ENCODE measurements around the gene SORBS1.

Gene SORBS1

DNA sequence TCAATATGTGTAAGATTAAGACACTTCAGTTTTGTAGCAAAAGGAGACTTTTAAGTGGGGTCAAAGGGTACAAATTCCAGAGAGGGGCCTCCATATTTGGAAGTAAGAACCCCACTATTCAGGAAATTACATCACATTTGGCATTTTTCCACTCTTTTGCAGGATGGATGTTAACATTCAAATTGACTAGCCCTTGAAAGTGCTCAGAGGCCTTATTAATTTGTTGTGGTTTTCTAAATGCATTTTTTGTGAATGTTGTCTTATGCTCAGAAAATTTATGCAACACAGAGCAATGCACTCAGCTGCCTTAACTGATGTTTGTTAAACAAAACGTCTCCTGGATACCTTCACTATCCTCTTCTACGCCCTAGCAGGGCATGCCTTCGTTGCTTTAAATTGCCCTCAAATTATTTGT is 219.4 kb downstream of the SORBS1 start:
- Histone ChIP-seq H3K4me3 (ENCODE audit: insufficient read depth, low read depth, low read length) (no peak overlapping the region), H3K27me3 (ENCODE audit: control insufficient read depth, insufficient read depth, low read length, poor library complexity, severe bottlenecking) (no peaks in the 10 kb centered on the region), H3K27ac (ENCODE audit: insufficient read depth, low read depth, low read length, poor library complexity, severe bottlenecking) (no peak overlapping the region), H3K36me3 (ENCODE audit: control insufficient read depth, insufficient read depth, low read length) (no peaks in the 10 kb centered on the region), H3K4me1 (ENCODE audit: control insufficient read depth, insufficient read depth, low read length) (peaks cover 12% of the 10 kb centered on the region), H3K9me3 (ENCODE audit: control insufficient read depth, low read length) (no peaks in the 10 kb centered on the region)
- 93 to 97% methylated on average over 3 of the region's 3 CpGs for WGBS, 2 experiments

DNA sequence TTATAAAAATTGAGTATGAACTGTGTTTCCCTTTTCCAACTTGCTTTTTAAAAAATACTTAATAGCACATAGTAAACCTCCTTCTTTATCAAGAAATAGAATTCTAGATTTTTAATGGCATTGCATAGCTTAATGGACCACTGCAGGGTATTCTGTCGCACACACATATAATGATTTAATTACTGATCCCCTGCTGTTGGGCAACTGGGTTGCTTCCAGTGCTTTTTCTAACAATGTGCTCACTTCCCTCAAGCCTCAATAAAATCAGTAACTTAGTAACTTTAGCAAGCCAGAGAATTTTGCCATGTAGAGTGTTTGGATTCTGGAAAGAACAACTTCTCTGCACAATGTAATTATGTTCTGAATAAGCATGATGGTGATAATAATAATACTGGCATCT is 221.3 kb downstream of the SORBS1 start:
- Histone ChIP-seq H3K36me3 (ENCODE audit: control insufficient read depth, insufficient read depth, low read length) (no peaks in the 10 kb centered on the region), H3K27ac (ENCODE audit: insufficient read depth, low read depth, low read length, poor library complexity, severe bottlenecking) (no peak overlapping the region), H3K9me3 (ENCODE audit: control insufficient read depth, low read length) (no peaks in the 10 kb centered on the region), H3K27me3 (ENCODE audit: control insufficient read depth, insufficient read depth, low read length, poor library complexity, severe bottlenecking) (no peaks in the 10 kb centered on the region), H3K4me3 (ENCODE audit: insufficient read depth, low read depth, low read length) (no peak overlapping the region), H3K4me1 (ENCODE audit: control insufficient read depth, insufficient read depth, low read length) (peaks cover 6% of the 10 kb centered on the region)
- WGBS, 2 experiments = 90 to 96% methylated on average over 1 of the region's 1 CpG

DNA sequence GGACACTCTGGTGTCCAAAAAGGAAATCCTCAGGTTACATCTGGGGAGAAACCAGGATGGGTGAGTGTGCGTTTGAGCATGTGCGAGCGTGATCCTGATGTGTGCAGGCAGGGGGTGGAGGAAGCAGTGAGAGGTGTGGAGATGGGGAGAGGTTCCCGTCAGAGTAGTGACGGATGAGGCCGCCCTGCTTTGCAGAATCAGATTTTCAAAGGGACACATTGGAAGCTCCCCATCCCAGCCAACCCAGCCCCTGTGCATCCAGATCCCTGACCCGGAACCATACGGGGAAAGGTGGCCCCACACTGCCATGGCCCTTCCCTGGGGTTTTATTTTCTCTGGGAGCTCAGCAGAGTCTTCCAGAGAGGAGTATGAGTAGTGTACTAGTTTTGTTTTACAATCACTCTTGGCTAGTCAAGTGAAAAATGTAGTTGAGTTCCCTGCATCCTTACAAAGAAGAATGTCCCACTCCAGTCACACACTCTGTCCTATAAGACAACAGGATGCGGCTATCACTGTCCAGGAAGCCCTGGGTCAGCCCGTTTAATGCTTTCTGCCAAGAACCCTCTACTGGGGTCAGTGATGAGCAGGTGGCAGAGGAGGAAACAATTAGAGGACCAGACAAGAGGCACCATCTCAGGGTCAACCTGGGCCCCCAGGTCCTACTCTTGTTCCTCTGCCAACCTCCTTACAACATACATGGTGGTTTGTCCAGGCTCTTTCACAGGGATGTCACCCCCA is 223.6 kb downstream of the SORBS1 start:
- Histone ChIP-seq H3K9me3 (ENCODE audit: control insufficient read depth, low read length) (no peaks in the 10 kb centered on the region), H3K36me3 (ENCODE audit: control insufficient read depth, insufficient read depth, low read length) (no peaks in the 10 kb centered on the region), H3K27me3 (ENCODE audit: control insufficient read depth, insufficient read depth, low read length, poor library complexity, severe bottlenecking) (no peaks in the 10 kb centered on the region), H3K27ac (ENCODE audit: insufficient read depth, low read depth, low read length, poor library complexity, severe bottlenecking) (no peak overlapping the region), H3K4me1 (ENCODE audit: control insufficient read depth, insufficient read depth, low read length) (peaks cover 6% of the 10 kb centered on the region), H3K4me3 (ENCODE audit: insufficient read depth, low read depth, low read length) (no peak overlapping the region)
- WGBS, 2 experiments = 91 to 92% methylated on average over 10 of the region's 10 CpGs

DNA sequence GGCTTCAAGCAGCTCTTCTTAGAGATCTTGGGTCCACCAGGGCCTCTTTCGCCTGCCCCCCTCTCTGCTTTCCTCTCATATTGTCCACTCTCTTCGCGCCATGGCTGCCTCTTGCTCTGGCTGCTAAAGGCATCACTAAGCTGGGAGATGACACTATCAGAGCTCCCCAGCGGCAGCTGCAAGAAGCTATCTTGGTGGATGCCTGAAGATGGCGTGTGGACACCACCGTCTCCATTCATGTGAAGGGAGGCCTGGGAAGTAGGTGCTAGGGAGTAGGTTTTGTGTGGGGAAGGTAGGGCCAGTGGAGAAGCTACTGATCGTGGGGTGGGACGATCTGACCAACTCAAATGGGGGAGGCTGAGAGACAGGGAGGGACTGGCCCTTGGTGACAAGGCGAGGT is 224.5 kb downstream of the SORBS1 start:
- H3K9me3 ChIP-seq (ENCODE audit: control insufficient read depth, low read length) = no peaks in the 10 kb centered on the region
- peaks cover 6% of the 10 kb centered on the region for H3K4me1 ChIP-seq (ENCODE audit: control insufficient read depth, insufficient read depth, low read length)
- no peaks in the 10 kb centered on the region for H3K27me3 ChIP-seq (ENCODE audit: control insufficient read depth, insufficient read depth, low read length, poor library complexity, severe bottlenecking)
- no peaks in the 10 kb centered on the region for H3K36me3 ChIP-seq (ENCODE audit: control insufficient read depth, insufficient read depth, low read length)
- 95 to 96% methylated on average over 9 of the region's 9 CpGs for WGBS, 2 experiments
- no peak overlapping the region for H3K4me3 ChIP-seq (ENCODE audit: insufficient read depth, low read depth, low read length)
- no peak overlapping the region for H3K27ac ChIP-seq (ENCODE audit: insufficient read depth, low read depth, low read length, poor library complexity, severe bottlenecking)

DNA sequence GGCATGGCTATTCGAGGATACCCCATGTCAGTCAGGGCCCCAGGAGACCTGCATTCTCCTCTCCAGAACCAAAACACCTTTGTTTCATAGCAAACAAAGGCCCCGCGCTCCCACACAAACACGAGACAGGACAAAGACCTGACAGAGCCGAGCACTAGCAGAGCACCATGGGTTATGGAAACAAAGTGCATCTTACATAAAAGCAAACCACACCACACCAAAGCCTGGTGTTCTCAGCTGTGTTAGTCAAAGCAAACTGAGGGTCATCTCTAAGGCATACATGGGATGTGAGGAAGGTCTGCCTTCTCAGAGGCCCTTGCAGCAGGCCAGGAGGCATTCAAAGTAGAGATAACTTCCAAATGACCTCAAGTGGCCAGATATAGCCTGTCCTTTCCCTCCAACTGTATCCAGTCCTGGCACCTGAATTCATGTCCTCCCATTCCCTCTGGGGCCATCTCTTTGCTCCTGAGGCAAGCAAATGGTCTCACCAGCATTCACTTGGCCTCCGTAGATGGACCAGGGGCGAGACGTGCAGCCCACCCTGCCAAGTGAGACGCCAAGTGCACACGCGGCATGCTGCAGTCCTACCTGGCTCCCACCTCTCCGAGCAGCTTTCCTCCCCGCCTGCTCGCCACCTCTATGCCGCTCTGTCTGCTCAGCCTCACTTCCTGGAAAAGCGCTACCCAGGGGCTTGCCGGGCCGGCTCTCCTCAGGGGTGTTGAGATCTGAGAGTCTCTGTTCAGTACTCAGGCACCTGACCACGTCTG is 225.1 kb downstream of the SORBS1 start:
- Histone ChIP-seq H3K4me3 (ENCODE audit: insufficient read depth, low read depth, low read length) (no peak overlapping the region), H3K4me1 (ENCODE audit: control insufficient read depth, insufficient read depth, low read length) (peaks cover 6% of the 10 kb centered on the region), H3K27me3 (ENCODE audit: control insufficient read depth, insufficient read depth, low read length, poor library complexity, severe bottlenecking) (no peaks in the 10 kb centered on the region), H3K36me3 (ENCODE audit: control insufficient read depth, insufficient read depth, low read length) (no peaks in the 10 kb centered on the region), H3K27ac (ENCODE audit: insufficient read depth, low read depth, low read length, poor library complexity, severe bottlenecking) (no peak overlapping the region), H3K9me3 (ENCODE audit: control insufficient read depth, low read length) (no peaks in the 10 kb centered on the region)
- WGBS, 2 experiments = 91 to 92% methylated on average over 19 of the region's 19 CpGs

DNA sequence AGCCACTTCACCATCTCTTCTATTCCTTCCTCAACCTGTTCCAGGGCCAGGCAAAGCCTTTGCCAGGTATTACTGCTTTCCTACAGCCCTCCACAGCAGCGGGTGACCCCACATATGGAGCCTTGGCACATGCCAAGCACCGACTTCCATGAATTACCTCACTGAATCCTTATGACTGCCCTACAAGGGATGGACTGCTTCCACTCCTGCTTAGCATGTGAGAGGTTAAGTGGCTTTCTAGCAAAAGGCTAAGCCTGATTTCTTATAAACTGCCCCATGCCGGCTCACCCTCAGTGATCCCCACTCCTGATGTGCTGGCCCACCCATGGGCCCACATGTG is 226.4 kb downstream of the SORBS1 start:
- Histone ChIP-seq H3K27me3 (ENCODE audit: control insufficient read depth, insufficient read depth, low read length, poor library complexity, severe bottlenecking) (no peaks in the 10 kb centered on the region), H3K4me3 (ENCODE audit: insufficient read depth, low read depth, low read length) (no peak overlapping the region), H3K36me3 (ENCODE audit: control insufficient read depth, insufficient read depth, low read length) (no peaks in the 10 kb centered on the region), H3K9me3 (ENCODE audit: control insufficient read depth, low read length) (no peaks in the 10 kb centered on the region), H3K27ac (ENCODE audit: insufficient read depth, low read depth, low read length, poor library complexity, severe bottlenecking) (no peak overlapping the region), H3K4me1 (ENCODE audit: control insufficient read depth, insufficient read depth, low read length) (peaks cover 6% of the 10 kb centered on the region)
- 94 to 95% methylated on average over 3 of the region's 3 CpGs for WGBS, 2 experiments

DNA sequence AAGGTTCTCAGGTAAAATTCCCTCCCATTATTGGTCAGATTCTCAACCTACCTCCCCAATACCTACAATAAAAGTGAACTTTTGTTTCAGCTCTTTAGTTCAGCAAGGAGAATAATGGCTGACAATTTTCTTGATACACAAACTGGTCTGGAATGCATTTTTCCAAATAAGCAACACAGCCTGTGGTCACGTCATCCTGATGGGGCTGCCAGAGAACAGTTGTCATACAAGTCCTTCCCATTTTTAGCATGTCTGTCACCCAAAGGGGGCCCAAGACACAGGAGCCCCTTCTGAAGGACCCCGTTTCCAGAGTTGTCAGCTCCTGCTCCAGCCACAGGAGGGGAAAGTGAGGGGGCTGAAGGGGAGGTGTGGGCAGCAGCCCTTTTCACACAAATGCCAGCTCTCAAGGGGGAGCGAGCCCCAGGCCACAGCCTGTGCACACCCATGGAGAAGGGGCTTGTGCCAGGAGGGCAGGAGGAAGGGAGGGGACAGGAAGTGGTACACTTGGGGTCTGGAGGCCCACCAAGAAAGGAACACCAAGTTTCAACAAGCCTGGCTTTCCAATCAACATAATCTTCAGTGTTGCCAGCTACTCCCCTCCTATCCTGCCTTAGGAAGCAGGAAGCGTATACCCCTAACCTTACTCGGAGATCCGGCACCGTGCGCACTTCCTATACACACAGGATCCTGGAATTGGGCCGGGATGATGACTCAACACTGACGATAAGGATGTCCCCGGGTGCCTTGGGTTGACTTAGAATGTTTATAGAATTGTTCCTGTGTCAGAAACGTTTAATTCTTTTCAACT is 227.0 kb downstream of the SORBS1 start:
- H3K4me1 ChIP-seq (ENCODE audit: control insufficient read depth, insufficient read depth, low read length) = peaks cover 6% of the 10 kb centered on the region
- 93 to 95% methylated on average over 12 of the region's 12 CpGs for WGBS, 2 experiments
- H3K27me3 ChIP-seq (ENCODE audit: control insufficient read depth, insufficient read depth, low read length, poor library complexity, severe bottlenecking) = no peaks in the 10 kb centered on the region
- no peak overlapping the region for H3K27ac ChIP-seq (ENCODE audit: insufficient read depth, low read depth, low read length, poor library complexity, severe bottlenecking)
- H3K4me3 ChIP-seq (ENCODE audit: insufficient read depth, low read depth, low read length) = no peak overlapping the region
- no peaks in the 10 kb centered on the region for H3K36me3 ChIP-seq (ENCODE audit: control insufficient read depth, insufficient read depth, low read length)
- H3K9me3 ChIP-seq (ENCODE audit: control insufficient read depth, low read length) = no peaks in the 10 kb centered on the region

DNA sequence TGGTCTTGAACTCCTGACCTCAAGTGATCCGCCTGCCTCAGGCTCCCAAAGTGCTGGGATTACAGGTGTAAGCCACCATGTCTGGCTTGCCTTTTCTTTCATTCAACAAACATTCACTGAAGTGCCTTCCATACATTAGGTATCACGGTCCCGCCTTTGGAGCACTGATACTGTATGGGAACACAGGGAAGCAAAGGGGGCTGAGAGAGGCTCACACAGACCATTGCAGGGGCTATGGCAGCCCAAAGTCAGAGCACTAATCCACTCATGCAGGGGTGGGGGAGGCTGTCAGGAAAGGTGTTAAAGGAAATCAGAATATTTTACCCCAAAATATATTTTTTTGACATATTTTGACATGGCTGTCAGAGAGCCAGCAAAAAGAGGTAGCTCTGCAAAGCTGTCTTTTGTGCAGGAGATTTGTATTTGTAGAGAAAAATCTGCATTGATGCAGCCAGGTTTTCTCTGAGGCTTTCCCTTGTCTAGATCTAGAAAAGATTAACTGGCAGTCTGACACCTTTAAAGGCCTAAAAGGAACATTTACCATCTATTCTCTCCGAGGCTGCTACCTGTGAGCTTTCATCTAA is 228.4 kb downstream of the SORBS1 start:
- no peaks in the 10 kb centered on the region for H3K36me3 ChIP-seq (ENCODE audit: control insufficient read depth, insufficient read depth, low read length)
- no peak overlapping the region for H3K4me3 ChIP-seq (ENCODE audit: insufficient read depth, low read depth, low read length)
- no peaks in the 10 kb centered on the region for H3K27me3 ChIP-seq (ENCODE audit: control insufficient read depth, insufficient read depth, low read length, poor library complexity, severe bottlenecking)
- peaks cover 6% of the 10 kb centered on the region for H3K4me1 ChIP-seq (ENCODE audit: control insufficient read depth, insufficient read depth, low read length)
- H3K9me3 ChIP-seq (ENCODE audit: control insufficient read depth, low read length) = no peaks in the 10 kb centered on the region
- 93 to 94% methylated on average over 4 of the region's 4 CpGs for WGBS, 2 experiments
- H3K27ac ChIP-seq (ENCODE audit: insufficient read depth, low read depth, low read length, poor library complexity, severe bottlenecking) = no peak overlapping the region

DNA sequence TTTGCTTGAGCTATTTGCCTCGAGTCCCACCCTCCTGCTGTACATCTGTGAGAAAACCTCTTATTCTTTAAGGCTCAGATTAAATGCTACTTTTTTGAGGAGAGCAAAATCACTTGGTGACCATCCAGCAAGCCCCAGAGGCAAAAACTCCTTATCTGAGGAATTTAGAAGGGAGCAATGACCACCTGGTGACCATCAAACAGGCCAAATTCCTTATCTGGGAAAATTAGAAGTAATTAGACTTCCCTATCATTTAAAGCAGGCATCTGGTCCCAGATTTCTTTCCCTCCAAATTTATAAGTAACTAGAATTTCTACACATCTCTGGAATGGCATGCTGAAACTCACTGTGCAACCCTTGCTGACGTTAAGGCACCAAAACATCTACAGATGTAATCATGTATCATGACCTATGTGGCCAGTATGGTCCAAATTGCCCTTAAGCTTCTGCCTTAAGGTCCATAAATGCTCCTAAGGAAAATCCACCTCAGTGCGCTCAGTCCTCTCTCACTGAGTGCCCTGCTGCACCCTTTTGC is 229.5 kb downstream of the SORBS1 start:
- Histone ChIP-seq H3K9me3 (ENCODE audit: control insufficient read depth, low read length) (no peaks in the 10 kb centered on the region), H3K4me1 (ENCODE audit: control insufficient read depth, insufficient read depth, low read length) (peaks cover 6% of the 10 kb centered on the region), H3K36me3 (ENCODE audit: control insufficient read depth, insufficient read depth, low read length) (no peaks in the 10 kb centered on the region), H3K27me3 (ENCODE audit: control insufficient read depth, insufficient read depth, low read length, poor library complexity, severe bottlenecking) (no peaks in the 10 kb centered on the region), H3K4me3 (ENCODE audit: insufficient read depth, low read depth, low read length) (no peak overlapping the region), H3K27ac (ENCODE audit: insufficient read depth, low read depth, low read length, poor library complexity, severe bottlenecking) (no peak overlapping the region)
- 93 to 95% methylated on average over 3 of the region's 3 CpGs for WGBS, 2 experiments
